Posterior vena cava (tissue), 2 donors: Measurements from ENCODE around the gene FADS6. TPM values are rescaled to one million over a fixed set of nuclear protein-coding genes. Genes with fewer than 3 reads are reported as not detected.
A peak's percentile ranks its signal among the peaks of the same experiment; 100 is the strongest.
"Not testable (repeated sequence)": the region's sequence is repeated elsewhere in the genome, so short reads cannot be mapped to it uniquely, and the experiment has no call there.

Experiments used
- DNase-seq: peaks from one replicate; pipeline ENCODE4 v3.0.0-alpha.2; 2020; ENCODE audit warnings: low spot score
- intact Hi-C, 2 donors: fragments of 100-400 bp; cut with DNase I; formaldehyde crosslinking; loops; one replicate each; pipeline versions ENCODE4 v1.14.1 to v1.14.2; 2022 to 2023
- total RNA-seq, 2 donors: library from RNA; stranded (reverse); fragmentation: NEBNext Ultra II Directional; extraction: Animal tissue kit (Norgen Biotek cat#: 25700); gene quantifications; one replicate each; pipeline ENCODE4 v1.2.1, GENCODE V29; 2021
- donor health status: DM: yes; HTN: yes; CAD: no.
- donor health status: DM: yes; HTN: yes; CAD: no.

The FADS6 gene
- total RNA-seq, 2 donors from 2014 or later = not detected

GRCh38 chr17:74872313-74873036 lies 21.0 kb downstream of the FADS6 start, which contains the start of gene FDXR:
TSS of gene FDXR (minus strand) at chr17:74872994. CDS start at chr17:74872944, 50 bp downstream.
- intact Hi-C loops = no loop called here
- no peak for DNase-seq

DNA sequence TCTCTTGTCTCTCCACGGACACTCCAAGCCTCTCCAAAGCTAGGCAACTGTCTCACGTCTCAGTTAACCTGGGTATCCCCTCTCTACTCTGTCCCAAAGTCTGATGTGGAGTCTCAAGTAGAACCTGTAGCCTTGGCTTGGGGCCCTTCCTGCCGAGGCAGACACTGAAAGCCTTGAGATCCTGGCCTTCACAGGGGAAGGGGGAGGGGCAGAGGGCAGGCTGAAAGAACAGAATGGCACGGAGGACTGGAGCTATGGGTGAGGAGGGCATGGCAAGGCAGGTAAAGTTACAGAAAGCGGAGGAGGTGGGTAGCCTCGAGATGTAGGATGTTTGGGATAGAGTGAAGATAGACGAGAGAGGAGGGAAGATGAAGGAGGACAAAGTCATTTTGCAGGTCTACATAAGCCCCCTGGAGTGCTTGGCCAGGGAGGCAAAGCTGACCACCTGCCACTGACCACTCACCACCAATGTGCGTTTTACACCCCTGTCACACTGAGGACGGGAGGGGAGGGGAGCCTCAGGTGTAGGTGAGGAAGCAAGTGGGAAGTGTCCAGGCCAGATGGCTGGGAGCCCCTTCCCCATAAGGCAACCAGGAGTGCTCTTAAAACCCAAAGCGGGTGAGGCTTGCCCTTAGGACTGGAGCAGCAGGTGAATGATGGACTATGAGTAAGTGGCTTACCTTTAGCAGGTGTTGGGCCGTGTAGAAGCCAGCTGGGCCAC lies 21.9 kb downstream of the FADS6 start:
- no peak for DNase-seq
- intact Hi-C loops = no loop called here

GRCh38 chr17:74870512-74870911 lies 22.9 kb downstream of the FADS6 start:
- DNase-seq = no peak
- intact Hi-C loops = no loop called here

DNA sequence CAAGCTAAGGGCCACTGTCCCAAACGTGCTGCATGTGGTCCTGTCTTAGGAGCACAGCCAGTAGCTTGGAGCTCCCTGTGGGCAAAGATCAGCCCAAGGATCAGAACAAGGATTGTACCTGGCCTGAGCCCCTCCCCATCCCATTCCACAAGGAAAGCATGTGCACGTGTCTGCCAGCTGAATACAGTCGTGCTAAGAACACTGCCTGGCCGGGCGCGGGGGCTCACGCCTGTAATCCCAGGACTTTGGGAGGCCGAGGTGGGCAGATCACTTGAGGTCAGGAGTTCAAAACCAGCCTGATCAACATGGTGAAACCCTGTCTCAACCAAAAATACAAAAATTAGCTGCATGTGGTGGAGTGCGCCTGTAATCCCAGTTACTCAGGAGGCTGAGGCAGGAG lies 23.4 kb downstream of the FADS6 start:
- DNase-seq, intact Hi-C loops: not testable (repeated sequence)

DNA sequence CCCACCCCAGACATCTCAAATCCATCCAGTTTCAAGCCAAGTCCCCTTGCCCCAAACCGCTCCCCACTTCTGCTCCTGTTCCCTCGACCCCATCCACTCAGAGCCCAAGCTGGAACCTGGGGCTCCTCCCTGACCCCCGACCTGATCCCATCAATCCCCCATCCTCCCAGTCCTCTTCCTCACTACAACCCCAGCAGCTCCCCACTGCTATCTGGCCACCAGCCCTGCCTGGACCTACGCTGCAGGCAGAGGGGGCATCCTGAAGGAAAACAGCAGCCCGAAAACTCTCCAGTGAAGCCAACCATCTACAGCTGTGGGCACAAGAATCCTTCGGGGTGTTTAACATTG lies 24.6 kb downstream of the FADS6 start:
- intact Hi-C loops = no loop called here
- DNase-seq = no peak

GRCh38 chr17:74868251-74868907 lies 25.1 kb downstream of the FADS6 start:
- intact Hi-C loops = no loop called here
- no peak for DNase-seq

DNA sequence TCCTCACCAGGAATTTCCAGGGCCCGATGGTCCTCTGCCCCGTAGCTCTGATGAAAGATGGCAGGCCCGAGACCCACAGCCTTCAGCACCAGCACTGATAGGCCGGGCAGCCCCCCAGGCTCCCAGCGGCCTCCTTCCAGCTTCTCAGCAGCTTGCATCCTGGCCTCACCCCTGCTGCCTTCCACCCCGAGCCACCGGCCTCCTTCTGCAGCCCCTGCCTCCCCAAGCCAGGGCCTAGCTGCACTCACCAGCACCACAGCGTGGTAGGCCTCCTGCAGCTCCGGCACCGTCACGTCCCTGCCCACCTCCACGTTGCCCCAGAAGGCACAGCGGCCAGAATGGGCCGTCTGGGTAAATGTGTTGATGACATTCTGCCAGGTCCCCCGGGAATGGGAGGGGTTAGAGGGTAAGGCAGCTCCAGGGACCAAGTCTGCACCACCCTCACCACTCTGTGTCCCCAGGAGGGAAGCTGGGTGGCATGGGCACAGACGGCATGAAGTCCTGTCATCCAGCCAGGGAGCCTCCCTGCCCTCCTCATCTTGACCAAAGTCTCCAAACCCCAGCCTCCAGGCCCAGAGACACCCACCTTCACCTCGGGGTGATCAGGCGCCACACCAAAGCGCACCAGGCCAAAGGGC lies 27.1 kb downstream of the FADS6 start:
- DNase-seq = no peak
- intact Hi-C loops = no loop called here

GRCh38 chr17:74865504-74866197 lies 27.8 kb downstream of the FADS6 start:
- intact Hi-C loops = no loop called here
- no peak for DNase-seq

GRCh38 chr17:74864866-74865395 lies 28.5 kb downstream of the FADS6 start:
- intact Hi-C loops = loop anchor here (5.0 kb wide), 3 partner anchors 63 to 123 kb away; no protein-coding TSS in a partner anchor
- DNase-seq = peak; percentile 93

DNA sequence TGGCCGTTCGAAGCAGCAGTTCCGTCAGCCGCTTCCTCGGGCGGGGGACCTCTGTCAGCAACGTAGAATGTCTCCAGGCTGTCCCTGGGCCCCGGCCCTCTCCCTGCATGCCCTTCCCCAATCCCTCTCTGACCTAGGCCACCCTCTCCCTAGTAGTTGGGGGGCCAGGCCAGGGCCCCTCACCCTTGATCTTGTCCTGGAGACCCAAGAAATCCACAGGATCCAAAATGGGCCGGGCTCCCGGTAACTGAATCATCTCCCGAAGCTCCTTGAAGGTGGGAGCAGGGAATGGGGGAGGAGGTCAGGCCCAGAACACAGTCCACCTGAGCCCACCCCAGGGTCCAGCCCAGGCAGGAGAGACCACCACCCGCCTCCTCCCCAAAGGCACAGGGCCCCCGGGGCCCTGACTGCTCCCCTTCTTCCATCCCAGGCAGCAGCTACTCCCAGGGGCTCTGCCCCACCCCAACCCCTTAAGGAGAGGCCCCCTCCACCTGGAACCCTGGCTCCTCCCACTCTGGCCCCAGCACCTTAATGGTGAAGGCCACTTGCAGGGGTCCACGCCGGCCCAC lies 29.1 kb downstream of the FADS6 start:
- DNase-seq = no peak
- intact Hi-C loops = loop anchor here (5.0 kb wide), 3 partner anchors 62 to 122 kb away; no protein-coding TSS in a partner anchor

GRCh38 chr17:74863420-74864296 lies 29.8 kb downstream of the FADS6 start:
- intact Hi-C loops = loop anchor here (1.0 to 5.0 kb wide), 4 partner anchors 61 to 121 kb away; no protein-coding TSS in a partner anchor

DNA sequence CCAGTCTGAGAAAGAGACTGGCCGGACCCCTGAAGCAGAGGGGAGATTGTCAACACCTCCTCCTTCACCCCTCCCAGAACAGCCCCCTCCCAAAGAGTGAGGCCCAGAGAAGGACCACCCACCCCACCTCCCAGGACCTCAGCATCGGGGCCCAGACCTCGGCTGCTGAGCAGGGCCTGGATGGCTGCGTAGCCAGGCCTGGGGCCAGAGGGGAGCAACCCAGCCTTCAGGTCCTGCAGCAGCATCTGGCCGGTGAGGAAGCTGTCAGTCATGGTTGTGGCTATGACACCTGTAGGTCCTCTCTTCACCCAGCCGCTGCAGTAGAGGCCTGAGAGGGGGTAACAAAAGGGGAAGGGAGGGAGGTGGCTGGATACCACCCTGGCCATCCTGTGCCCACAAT lies 30.5 kb downstream of the FADS6 start:
- no peak for DNase-seq
- intact Hi-C loops = loop anchor here (1.0 to 5.0 kb wide), 4 partner anchors 61 to 121 kb away; no protein-coding TSS in a partner anchor

More at GRCh38 chr17:74863420-74864296, 29.8 kb downstream of the FADS6 start:
- DNase-seq = no peak

GRCh38 chr17:74862108-74862901 lies 31.1 kb downstream of the FADS6 start:
- peak; percentile 92 for DNase-seq
- intact Hi-C loops = loop anchor here (5.0 kb wide), 3 partner anchors 60 to 120 kb away; no protein-coding TSS in a partner anchor

DNA sequence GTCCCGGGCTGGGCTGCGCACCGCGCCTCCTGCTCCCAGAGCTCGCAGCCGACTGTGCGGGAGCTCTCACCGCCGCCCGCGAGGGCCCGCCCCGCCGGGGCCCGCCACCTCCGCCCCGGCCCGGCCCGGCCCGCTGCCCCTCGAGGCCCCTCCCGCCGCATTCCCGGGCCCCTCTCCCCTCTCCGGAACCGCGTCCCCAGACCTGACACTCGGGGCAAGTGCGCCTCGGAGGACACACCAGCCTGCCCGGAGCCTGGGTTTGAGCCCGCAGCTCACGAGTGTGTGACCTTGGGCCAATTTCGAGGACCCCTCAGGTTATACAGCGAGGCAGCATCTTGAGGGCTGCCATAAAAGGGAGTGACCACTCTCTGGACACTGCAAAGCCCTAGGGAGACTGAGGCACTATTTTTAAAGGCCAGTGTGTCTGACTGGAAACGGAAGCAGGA lies 31.7 kb downstream of the FADS6 start:
- intact Hi-C loops = loop anchor here (5.0 kb wide), 3 partner anchors 59 to 119 kb away; no protein-coding TSS in a partner anchor
- no peak for DNase-seq

DNA sequence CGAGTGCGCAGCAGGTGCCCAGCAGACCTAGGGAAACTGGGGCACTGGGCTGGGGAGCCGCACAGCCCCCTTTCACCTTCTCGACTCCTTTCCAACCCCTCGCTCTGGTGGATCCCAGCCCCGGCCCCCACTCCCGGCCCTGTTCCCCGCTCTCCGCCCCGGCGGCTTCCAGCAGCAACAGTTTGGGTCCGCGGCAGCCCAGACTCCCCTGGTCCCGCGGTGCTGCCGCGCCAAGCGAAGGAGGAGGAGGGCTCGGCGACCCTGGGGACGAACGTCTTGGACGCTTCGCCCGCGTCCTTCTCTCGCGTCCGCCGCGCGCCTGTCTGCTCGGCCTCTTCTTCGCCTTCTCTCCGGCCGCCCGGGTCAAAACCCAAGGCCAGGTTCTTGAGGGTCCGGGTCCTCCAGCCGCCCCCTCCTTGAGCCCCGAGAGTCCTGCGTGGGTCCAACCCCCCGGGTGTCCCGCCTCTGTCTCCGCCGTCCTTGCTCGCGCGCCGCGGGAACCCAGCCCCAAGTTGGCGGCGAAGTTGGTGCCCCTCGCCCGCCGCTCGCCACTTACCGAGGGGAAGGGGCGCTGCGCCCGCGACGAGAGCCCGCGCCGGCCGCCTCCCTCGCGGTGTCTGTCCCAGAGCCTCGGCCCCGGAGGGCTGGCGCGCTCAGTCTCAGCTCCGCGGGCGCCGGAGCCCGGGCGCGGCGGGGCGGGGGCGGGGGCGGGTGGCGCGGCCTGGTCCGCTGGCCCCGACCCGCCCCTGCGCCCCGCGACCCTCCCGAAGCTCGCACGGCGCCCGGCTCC lies 32.4 kb downstream of the FADS6 start:
- DNase-seq = no peak
- intact Hi-C loops = loop anchor here (5.0 kb wide), 3 partner anchors 59 to 119 kb away; no protein-coding TSS in a partner anchor
